RWPE2 (cell line): Measurements from ENCODE around the gene PAFAH2.
"Not testable (repeated sequence)": the region's sequence is repeated elsewhere in the genome, so short reads cannot be mapped to it uniquely, and the experiment has no call there.

Experiments
- ATAC-seq: fragments of 200-7000 bp; cut with Tn5 transposase; 3 replicates; pipeline ENCODE4 v1.9.1; 2021; ENCODE audit warnings: low read depth
- DNase-seq: peaks from one replicate; pipeline ENCODE4 v3.0.0-alpha.2; 2020; ENCODE audit warnings: low spot score
- H3K27ac ChIP-seq: fragments of 450-650 bp; 2 replicates; pipeline ENCODE4 v1.5.1; 2017; ENCODE audit warnings: mild to moderate bottlenecking; ENCODE audit not compliant: poor library complexity, severe bottlenecking
- H3K27me3 ChIP-seq: fragments of 250-450 bp; sonication (Bioruptor Pico); 2 replicates; pipeline ENCODE4 v1.5.1; 2021; ENCODE audit warnings: mild to moderate bottlenecking, moderate library complexity; ENCODE audit not compliant: insufficient read depth, poor library complexity, severe bottlenecking
- H3K36me3 ChIP-seq: fragments of 250-450 bp; sonication (Bioruptor Pico); 2 replicates; pipeline ENCODE4 v1.5.1; 2020; ENCODE audit warnings: low read depth, mild to moderate bottlenecking, moderate library complexity
- H3K4me1 ChIP-seq: fragments of 250-450 bp; sonication (Bioruptor Pico); 2 replicates; pipeline ENCODE4 v1.5.1; 2021; ENCODE audit warnings: mild to moderate bottlenecking, moderate library complexity; ENCODE audit not compliant: insufficient read depth, poor library complexity, severe bottlenecking
- H3K4me3 ChIP-seq: fragments of 250-450 bp; sonication (Bioruptor Pico); 2 replicates; pipeline ENCODE4 v1.5.1; 2021; ENCODE audit warnings: mild to moderate bottlenecking, moderate library complexity; ENCODE audit not compliant: severe bottlenecking
- H3K9me3 ChIP-seq: fragments of 250-450 bp; sonication (Bioruptor Pico); 2 replicates; pipeline ENCODE4 v1.5.1; 2021; ENCODE audit warnings: mild to moderate bottlenecking, moderate library complexity; ENCODE audit not compliant: severe bottlenecking
- TF ChIP-seq, protein P1 (sequence below): fragments of 450-650 bp; IDR thresholded peaks from one replicate; pipeline ENCODE4 v1.5.1; 2017; ENCODE audit warnings: mild to moderate bottlenecking, moderate library complexity; ENCODE audit not compliant: poor library complexity, severe bottlenecking

The PAFAH2 gene

DNA sequence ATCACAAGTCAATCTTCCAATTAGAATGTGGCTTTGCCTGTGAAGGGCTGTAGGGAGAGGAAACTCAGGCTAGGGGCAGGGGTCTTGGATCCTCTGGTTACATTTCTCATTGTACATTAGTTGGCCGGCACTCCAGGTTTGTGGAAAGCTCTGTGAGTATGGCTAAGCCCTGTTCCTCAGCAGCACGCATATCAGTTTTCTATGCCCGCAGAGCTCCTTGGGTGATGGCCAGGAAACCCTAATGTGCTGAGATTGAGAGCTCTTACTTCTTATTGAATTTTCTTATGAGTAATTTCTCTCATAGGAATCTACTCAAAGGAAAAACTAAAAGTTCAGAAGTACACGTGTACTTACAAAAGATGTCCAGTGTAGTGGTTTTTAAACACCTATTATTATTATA is 60.9 kb downstream of the PAFAH2 start:
- Histone ChIP-seq H3K27me3 (no peaks in the 10 kb centered on the region), H3K9me3 (no peaks in the 10 kb centered on the region), H3K36me3 (no peaks in the 10 kb centered on the region), H3K4me1 (no peaks in the 10 kb centered on the region), H3K27ac (no peak overlapping the region), H3K4me3 (no peak overlapping the region)
- DNase-seq: no peak
- TF ChIP-seq, protein P1, sequence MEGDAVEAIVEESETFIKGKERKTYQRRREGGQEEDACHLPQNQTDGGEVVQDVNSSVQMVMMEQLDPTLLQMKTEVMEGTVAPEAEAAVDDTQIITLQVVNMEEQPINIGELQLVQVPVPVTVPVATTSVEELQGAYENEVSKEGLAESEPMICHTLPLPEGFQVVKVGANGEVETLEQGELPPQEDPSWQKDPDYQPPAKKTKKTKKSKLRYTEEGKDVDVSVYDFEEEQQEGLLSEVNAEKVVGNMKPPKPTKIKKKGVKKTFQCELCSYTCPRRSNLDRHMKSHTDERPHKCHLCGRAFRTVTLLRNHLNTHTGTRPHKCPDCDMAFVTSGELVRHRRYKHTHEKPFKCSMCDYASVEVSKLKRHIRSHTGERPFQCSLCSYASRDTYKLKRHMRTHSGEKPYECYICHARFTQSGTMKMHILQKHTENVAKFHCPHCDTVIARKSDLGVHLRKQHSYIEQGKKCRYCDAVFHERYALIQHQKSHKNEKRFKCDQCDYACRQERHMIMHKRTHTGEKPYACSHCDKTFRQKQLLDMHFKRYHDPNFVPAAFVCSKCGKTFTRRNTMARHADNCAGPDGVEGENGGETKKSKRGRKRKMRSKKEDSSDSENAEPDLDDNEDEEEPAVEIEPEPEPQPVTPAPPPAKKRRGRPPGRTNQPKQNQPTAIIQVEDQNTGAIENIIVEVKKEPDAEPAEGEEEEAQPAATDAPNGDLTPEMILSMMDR: no peak
- no peak for ATAC-seq

DNA sequence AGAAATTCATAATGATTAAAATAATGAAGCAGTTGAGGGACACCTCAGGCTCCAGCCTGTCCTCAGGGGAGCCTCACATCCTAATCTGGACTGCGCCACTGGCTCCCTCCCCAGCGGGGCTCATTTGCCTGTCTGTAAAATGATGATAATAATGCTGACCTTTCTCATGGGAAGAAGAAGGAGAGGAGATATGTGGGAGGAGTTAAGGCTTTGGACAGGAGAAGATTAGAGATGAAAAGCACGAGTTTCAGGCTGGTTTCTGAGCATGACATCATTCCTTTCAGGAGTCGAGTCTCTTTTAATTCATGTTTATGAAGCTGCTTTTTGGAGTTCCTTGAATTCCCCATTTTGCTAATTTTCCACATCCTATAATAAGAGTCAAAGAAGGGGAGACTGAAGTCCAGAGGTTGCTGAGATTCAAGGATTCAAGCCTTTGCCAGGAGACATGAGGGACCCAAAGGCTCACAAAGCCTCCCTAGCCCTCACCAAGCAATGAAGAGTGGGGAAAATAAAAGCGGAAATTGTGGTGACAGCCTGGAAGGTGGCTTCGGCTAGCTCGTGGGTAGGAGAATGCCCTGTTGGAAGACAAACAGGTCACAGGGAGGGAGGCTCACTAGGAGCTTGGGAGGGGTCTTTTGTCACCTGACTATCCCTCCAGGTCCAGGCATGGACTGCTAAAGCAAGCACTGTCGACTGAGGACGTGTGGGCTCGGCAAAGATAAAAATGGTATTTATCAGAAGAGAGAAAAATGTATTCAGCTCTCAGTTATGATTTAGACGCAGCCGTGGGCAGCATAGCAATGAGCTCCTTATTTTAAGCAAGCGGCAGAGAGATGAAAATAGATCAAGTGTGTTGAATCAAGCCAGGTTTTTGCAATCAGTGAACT is 64.1 kb downstream of the PAFAH2 start:
- DNase-seq (no peak), ATAC-seq (no peak)
- Histone ChIP-seq H3K9me3 (no peaks in the 10 kb centered on the region), H3K27me3 (no peaks in the 10 kb centered on the region), H3K4me1 (no peaks in the 10 kb centered on the region), H3K4me3 (no peak overlapping the region), H3K36me3 (no peaks in the 10 kb centered on the region), H3K27ac (no peak overlapping the region)
- TF ChIP-seq, protein P1: no peak

DNA sequence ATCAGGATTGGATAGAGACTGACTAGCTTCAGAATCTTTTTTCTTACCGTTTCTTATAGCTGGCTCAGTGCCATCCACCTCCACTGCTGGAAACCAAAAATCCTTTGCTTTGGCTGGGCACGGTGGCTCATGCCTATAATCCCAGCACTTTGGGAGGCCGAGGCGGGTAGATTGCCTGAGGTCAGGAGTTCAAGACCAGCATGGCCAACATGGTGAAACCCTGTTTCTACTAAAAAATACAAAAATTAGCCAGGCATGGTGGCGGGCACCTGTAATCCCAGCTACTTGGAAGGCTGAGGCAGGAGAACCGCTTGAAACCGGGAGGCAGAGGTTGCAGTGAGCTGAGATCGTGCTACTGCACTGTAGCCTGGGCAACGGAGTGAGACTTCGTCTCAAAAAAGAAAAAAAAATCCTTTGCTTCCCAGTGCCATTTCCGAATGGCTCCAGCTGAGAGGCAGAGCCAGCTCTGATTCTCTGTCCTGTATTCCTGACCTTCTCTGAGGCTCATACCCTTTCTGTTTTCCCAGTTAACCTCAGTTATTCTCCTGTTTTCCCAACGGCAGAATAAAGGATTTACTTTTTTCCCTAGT is 65.0 kb downstream of the PAFAH2 start:
- ATAC-seq, DNase-seq, H3K9me3 ChIP-seq, H3K36me3 ChIP-seq, H3K4me1 ChIP-seq, H3K27me3 ChIP-seq, H3K27ac ChIP-seq, H3K4me3 ChIP-seq: not testable (repeated sequence)

DNA sequence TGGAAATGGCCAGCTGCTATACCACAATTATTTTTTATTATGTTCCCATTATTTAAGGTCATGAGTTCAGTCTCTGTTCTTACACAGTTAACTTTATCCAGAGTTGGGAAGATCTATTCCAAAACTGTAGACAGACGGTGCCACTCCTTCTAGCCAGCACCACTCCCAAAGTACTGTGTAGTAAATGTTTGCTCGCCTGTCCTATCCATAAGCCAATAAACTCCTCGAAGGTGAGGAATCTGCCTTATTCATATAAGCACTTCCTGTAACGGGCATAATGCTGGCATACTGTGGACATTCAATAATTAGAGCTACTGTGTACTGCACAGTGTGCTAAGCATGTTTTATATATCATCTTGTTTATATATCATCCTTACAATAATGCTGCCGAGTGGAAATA is 65.5 kb downstream of the PAFAH2 start:
- Histone ChIP-seq H3K4me3 (no peak overlapping the region), H3K9me3 (no peaks in the 10 kb centered on the region), H3K27me3 (no peaks in the 10 kb centered on the region), H3K36me3 (no peaks in the 10 kb centered on the region), H3K27ac (no peak overlapping the region), H3K4me1 (no peaks in the 10 kb centered on the region)
- ATAC-seq (no peak), DNase-seq (no peak)
- TF ChIP-seq, protein P1: no peak

DNA sequence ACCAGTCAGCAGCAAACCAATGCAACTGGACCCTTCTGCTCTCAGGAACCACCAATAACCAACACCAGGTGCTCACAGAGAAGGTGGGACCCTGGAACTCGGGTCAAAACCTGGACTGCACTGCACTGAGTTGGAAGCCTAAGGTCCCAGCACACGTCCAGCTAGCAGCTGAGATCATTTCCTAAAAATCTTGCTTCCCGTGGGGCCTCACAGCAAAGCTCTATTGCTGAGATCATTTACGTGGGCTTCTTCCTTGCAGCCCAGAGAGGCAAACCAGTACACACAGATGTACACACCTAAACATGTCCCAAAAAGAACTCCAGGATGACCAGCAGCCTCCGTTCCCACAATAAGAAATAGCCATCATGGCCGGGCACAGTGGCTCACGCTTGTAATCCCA is 68.8 kb downstream of the PAFAH2 start:
- ATAC-seq (no peak), DNase-seq (no peak)
- Histone ChIP-seq H3K4me1 (no peaks in the 10 kb centered on the region), H3K9me3 (no peaks in the 10 kb centered on the region), H3K4me3 (no peak overlapping the region), H3K27ac (no peak overlapping the region), H3K36me3 (no peaks in the 10 kb centered on the region), H3K27me3 (no peaks in the 10 kb centered on the region)
- TF ChIP-seq, protein P1: no peak
